ENCODE results near the gene CCDC185. TPM values are rescaled to one million over a fixed set of nuclear protein-coding genes. Genes with fewer than 3 reads are reported as not detected.

The CCDC185 gene
- total RNA-seq, 3 donors from 2014 or later (not counting 1 experiment from before 2014, with no cell fraction given): not detected

DNA sequence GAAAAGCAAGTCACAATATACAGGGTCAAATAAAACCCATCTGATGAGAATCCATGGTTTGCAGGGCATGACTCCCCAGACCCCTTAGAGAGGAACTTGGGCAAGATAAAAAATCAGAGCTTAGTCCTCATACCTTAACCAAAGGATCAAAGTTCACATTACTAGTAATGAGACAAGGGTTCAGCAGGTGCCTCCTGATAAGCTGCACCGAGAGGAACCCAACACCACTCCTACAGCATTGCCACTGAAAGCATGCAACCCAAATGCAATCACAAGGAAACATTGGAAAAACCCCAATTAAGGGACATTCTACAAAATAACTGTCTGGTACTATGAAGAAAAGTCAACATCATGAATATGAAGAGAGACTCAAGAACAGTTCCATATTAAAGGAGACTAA is 29.7 kb downstream of the CCDC185 start:
- H3K36me3 ChIP-seq (ENCODE audit: control insufficient read depth, insufficient read depth, low read length): no peaks in the 10 kb centered on the region
- no peak overlapping the region for H3K27ac ChIP-seq (ENCODE audit: low read length)
- no peaks in the 10 kb centered on the region for H3K4me1 Mint-ChIP-seq
- no peak overlapping the region for H3K4me3 ChIP-seq (ENCODE audit: low read length)
- H3K36me3 Mint-ChIP-seq: no peaks in the 10 kb centered on the region
- intact Hi-C loops (cut with micrococcal nuclease): no loop called here
- H3K27ac Mint-ChIP-seq: no peak overlapping the region
- DNase-seq (no peak), ATAC-seq (no peak)
- WGBS (ENCODE audit: insufficient coverage): 75% methylated on average over 1 of the region's 1 CpG
- no peak overlapping the region for H3K4me3 Mint-ChIP-seq
- H3K9me3 Mint-ChIP-seq: no peaks in the 10 kb centered on the region
- H3K27me3 Mint-ChIP-seq (ENCODE audit: low read depth in 2 of 2): peaks cover 9 to 27% of the 10 kb centered on the region in 2 donors
- no peaks in the 10 kb centered on the region for H3K4me1 ChIP-seq (ENCODE audit: control insufficient read depth, insufficient read depth, low read length)
- no peaks in the 10 kb centered on the region for H3K27me3 ChIP-seq (ENCODE audit: control insufficient read depth, insufficient read depth, low read length)
- H3K9me3 ChIP-seq (ENCODE audit: control insufficient read depth, insufficient read depth, low read length): no peaks in the 10 kb centered on the region
- TF ChIP-seq CTCF (IDR thresholded peaks at IDR 0.05): no peak

- no peaks in the 10 kb centered on the region for H3K4me1 Mint-ChIP-seq
- Histone ChIP-seq H3K27me3 (ENCODE audit: control insufficient read depth, insufficient read depth, low read length) (no peaks in the 10 kb centered on the region), H3K9me3 (ENCODE audit: control insufficient read depth, insufficient read depth, low read length) (no peaks in the 10 kb centered on the region), H3K36me3 (ENCODE audit: control insufficient read depth, insufficient read depth, low read length) (no peaks in the 10 kb centered on the region), H3K27ac (ENCODE audit: low read length) (no peak overlapping the region), H3K4me3 (ENCODE audit: low read length) (no peak overlapping the region), H3K4me1 (ENCODE audit: control insufficient read depth, insufficient read depth, low read length) (no peaks in the 10 kb centered on the region)
- H3K36me3 Mint-ChIP-seq: no peaks in the 10 kb centered on the region
- H3K27ac Mint-ChIP-seq: no peak overlapping the region
- no peak overlapping the region for H3K4me3 Mint-ChIP-seq
- H3K9me3 Mint-ChIP-seq: no peaks in the 10 kb centered on the region
- intact Hi-C loops (cut with micrococcal nuclease): no loop called here
- 31% methylated on average over 2 of the region's 4 CpGs for WGBS (ENCODE audit: insufficient coverage)
- peaks cover 12 to 32% of the 10 kb centered on the region in 2 donors for H3K27me3 Mint-ChIP-seq (ENCODE audit: low read depth in 2 of 2)
- no peak for TF ChIP-seq CTCF (IDR thresholded peaks at IDR 0.05)
- DNase-seq: no peak
- no peak for ATAC-seq
Measured at GRCh38 chr1:223423641-223424233, 30.5 kb downstream of the CCDC185 start.

DNA sequence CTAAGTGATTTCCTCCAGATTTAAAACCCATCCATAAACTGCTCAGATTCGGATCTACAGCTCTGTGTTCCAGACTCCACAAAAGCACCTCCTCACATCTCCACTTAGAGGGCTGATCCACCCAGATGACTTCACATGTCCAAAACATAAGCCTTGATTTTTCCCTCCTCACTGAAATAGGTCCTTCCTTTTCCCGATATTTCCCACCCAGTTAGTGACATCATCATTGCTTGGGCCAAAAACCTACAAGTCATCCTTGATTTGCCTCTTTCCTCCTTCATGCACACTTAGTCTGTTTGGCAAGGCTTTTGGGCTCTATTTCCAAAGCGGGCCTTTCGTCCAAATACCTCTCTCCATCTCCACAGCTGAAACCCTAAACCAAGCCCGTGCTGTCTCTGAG is 32.3 kb downstream of the CCDC185 start:
- Mint-ChIP-seq H3K9me3 (no peaks in the 10 kb centered on the region), H3K27ac (no peak overlapping the region), H3K27me3 (ENCODE audit: low read depth in 2 of 2) (peaks cover 13 to 33% of the 10 kb centered on the region in 2 donors), H3K4me3 (no peak overlapping the region), H3K4me1 (no peaks in the 10 kb centered on the region), H3K36me3 (no peaks in the 10 kb centered on the region)
- Histone ChIP-seq H3K9me3 (ENCODE audit: control insufficient read depth, insufficient read depth, low read length) (no peaks in the 10 kb centered on the region), H3K4me1 (ENCODE audit: control insufficient read depth, insufficient read depth, low read length) (no peaks in the 10 kb centered on the region), H3K27me3 (ENCODE audit: control insufficient read depth, insufficient read depth, low read length) (no peaks in the 10 kb centered on the region), H3K4me3 (ENCODE audit: low read length) (no peak overlapping the region), H3K36me3 (ENCODE audit: control insufficient read depth, insufficient read depth, low read length) (no peaks in the 10 kb centered on the region), H3K27ac (ENCODE audit: low read length) (no peak overlapping the region)
- DNase-seq: no peak
- no peak for ATAC-seq
- intact Hi-C loops (cut with micrococcal nuclease): no loop called here
- 82% methylated on average over 5 of the region's 5 CpGs for WGBS (ENCODE audit: insufficient coverage)
- TF ChIP-seq CTCF (IDR thresholded peaks at IDR 0.05): no peak

DNA sequence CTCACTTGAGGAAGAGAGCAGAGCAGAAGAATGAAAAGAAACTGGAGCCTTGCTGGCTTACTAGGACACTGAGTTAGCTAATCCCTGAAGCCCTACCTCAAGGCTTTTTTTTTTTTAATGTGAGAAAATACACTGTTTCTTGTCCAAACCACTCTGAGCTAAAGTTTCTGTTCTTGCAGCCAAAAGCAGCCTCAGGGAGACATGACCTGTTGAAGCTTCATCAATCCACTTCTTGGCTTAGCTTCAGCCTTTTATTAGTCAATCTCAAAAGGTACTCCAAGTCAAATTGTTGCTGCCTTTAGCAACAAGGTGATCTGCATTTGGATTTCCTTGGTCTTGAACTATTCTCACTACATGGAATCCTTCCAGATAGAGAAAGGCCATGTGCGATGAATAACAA is 33.7 kb downstream of the CCDC185 start:
- no peaks in the 10 kb centered on the region for H3K27me3 ChIP-seq (ENCODE audit: control insufficient read depth, insufficient read depth, low read length)
- H3K4me1 ChIP-seq (ENCODE audit: control insufficient read depth, insufficient read depth, low read length): no peaks in the 10 kb centered on the region
- WGBS (ENCODE audit: insufficient coverage): 100% methylated on average over 1 of the region's 1 CpG
- H3K9me3 Mint-ChIP-seq: no peaks in the 10 kb centered on the region
- no peak overlapping the region for H3K4me3 Mint-ChIP-seq
- peaks cover 13 to 33% of the 10 kb centered on the region in 2 donors for H3K27me3 Mint-ChIP-seq (ENCODE audit: low read depth in 2 of 2)
- intact Hi-C loops (cut with micrococcal nuclease): no loop called here
- ATAC-seq (no peak), DNase-seq (no peak)
- no peaks in the 10 kb centered on the region for H3K4me1 Mint-ChIP-seq
- H3K36me3 ChIP-seq (ENCODE audit: control insufficient read depth, insufficient read depth, low read length): no peaks in the 10 kb centered on the region
- H3K4me3 ChIP-seq (ENCODE audit: low read length): no peak overlapping the region
- TF ChIP-seq CTCF (IDR thresholded peaks at IDR 0.05): no peak
- no peak overlapping the region for H3K27ac ChIP-seq (ENCODE audit: low read length)
- no peaks in the 10 kb centered on the region for H3K36me3 Mint-ChIP-seq
- no peak overlapping the region for H3K27ac Mint-ChIP-seq
- H3K9me3 ChIP-seq (ENCODE audit: control insufficient read depth, insufficient read depth, low read length): no peaks in the 10 kb centered on the region

Data from natural killer cell (primary cell).